NCI-H2171 treated with DMSO at 0.1 percent for 48 hours (cell line): ENCODE results near the gene RPS6KB2.

Source experiments
- DNase-seq: peaks from one replicate; lab custom pipeline; 2025; lab: John Stamatoyannopoulos, UW

RPS6KB2 gene

GRCh38 chr11:67428052-67429001, at the start of gene RPS6KB2:
Gene RPS6KB2 (plus strand): TSS chr11:67428494. CDS start chr11:67428546, 52 bp downstream.
- peak; percentile 96 for DNase-seq

- no peak for DNase-seq
These were observed 49.8 kb upstream of the RPS6KB2 start for GRCh38 chr11:67378544-67378943.

GRCh38 chr11:67379061-67380058, 48.9 kb upstream of the RPS6KB2 start:
- DNase-seq: no peak

- DNase-seq: no peak
These were observed 46.9 kb upstream of the RPS6KB2 start for GRCh38 chr11:67381244-67381972.

GRCh38 chr11:67382276-67383136, 45.8 kb upstream of the RPS6KB2 start:
- DNase-seq: peak; percentile 60

- no peak for DNase-seq
These were observed 43.4 kb upstream of the RPS6KB2 start for GRCh38 chr11:67384851-67385366.

GRCh38 chr11:67387069-67387468, 41.2 kb upstream of the RPS6KB2 start:
- no peak for DNase-seq

GRCh38 chr11:67387518-67387917, 40.8 kb upstream of the RPS6KB2 start:
- DNase-seq: no peak

GRCh38 chr11:67389477-67389876, 38.8 kb upstream of the RPS6KB2 start:
- no peak for DNase-seq

GRCh38 chr11:67390947-67391303, 37.4 kb upstream of the RPS6KB2 start:
- DNase-seq: no peak

GRCh38 chr11:67391304-67392182, 36.8 kb upstream of the RPS6KB2 start, which contains the start of gene RAD9A:
Gene RAD9A (plus strand): TSS chr11:67391986. CDS start chr11:67392045, 59 bp downstream.
- peak; percentile 88 for DNase-seq

GRCh38 chr11:67392183-67392715, 36.0 kb upstream of the RPS6KB2 start:
- no peak for DNase-seq

GRCh38 chr11:67393437-67393836, 34.9 kb upstream of the RPS6KB2 start:
- DNase-seq: no peak

GRCh38 chr11:67393990-67394389, 34.3 kb upstream of the RPS6KB2 start:
- no peak for DNase-seq

- no peak for DNase-seq
These were observed 32.6 kb upstream of the RPS6KB2 start for GRCh38 chr11:67395555-67396258.

- DNase-seq: no peak
These were observed 32.1 kb upstream of the RPS6KB2 start for GRCh38 chr11:67396259-67396581.

- no peak for DNase-seq
These were observed 31.5 kb upstream of the RPS6KB2 start for GRCh38 chr11:67396587-67397389.

- no peak for DNase-seq
These were observed 30.8 kb upstream of the RPS6KB2 start for GRCh38 chr11:67397536-67397935.
